Activated CD8-positive, alpha-beta T cell treated with anti-CD3 and anti-CD28 coated beads for 36 hours (primary cell): ENCODE measurements around the gene VDR. TPM values are rescaled to one million over a fixed set of nuclear protein-coding genes. Genes with fewer than 3 reads are reported as not detected.

ENCODE experiments used
- ATAC-seq: fragments of 200-7000 bp; cut with Tn5 transposase; one replicate; pipeline ENCODE4 v1.10.0; 2021; ENCODE audit warnings: mild to moderate bottlenecking, moderate library complexity
- CTCF ChIA-PET: fragments of 350-600 bp; sonication (Branson Sonifier 250); formaldehyde crosslinking; loops from one replicate; lab custom pipeline; 2021; ENCODE audit warnings: antibody characterized with exemption; lab: Charles Lee
- POLR2A ChIA-PET: fragments of 350-600 bp; sonication (Branson Sonifier 250); formaldehyde crosslinking; loops from one replicate; lab custom pipeline; 2021; ENCODE audit warnings: antibody characterized with exemption; lab: Charles Lee
- DNase-seq: peaks from one replicate; pipeline ENCODE4 v3.0.0-alpha.2; 2020
- H3K27ac Mint-ChIP-seq: one replicate; pipeline ENCODE4 v1.8.0; 2021; ENCODE audit warnings: mild to moderate bottlenecking, mixed read lengths
- H3K27me3 Mint-ChIP-seq: one replicate; pipeline ENCODE4 v1.8.0; 2021; ENCODE audit warnings: mixed read lengths
- H3K36me3 Mint-ChIP-seq: one replicate; pipeline ENCODE4 v1.8.0; 2021; ENCODE audit warnings: low read depth, mixed read lengths
- H3K4me1 Mint-ChIP-seq: one replicate; pipeline ENCODE4 v1.8.0; 2021; ENCODE audit warnings: low read depth, mixed read lengths
- H3K4me3 Mint-ChIP-seq: one replicate; pipeline ENCODE4 v1.8.0; 2021; ENCODE audit warnings: mild to moderate bottlenecking, moderate library complexity, mixed read lengths
- H3K9me3 Mint-ChIP-seq: one replicate; pipeline ENCODE4 v1.8.0; 2021; ENCODE audit warnings: mixed read lengths
- intact Hi-C: fragments of 100-400 bp; cut with micrococcal nuclease; formaldehyde crosslinking; loops from one replicate; pipeline ENCODE4 v1.10.0; 2022
- total RNA-seq, 2 experiments: library from RNA; stranded (reverse); gene quantifications; one replicate each; pipeline ENCODE4 v1.2.3, GENCODE V29; 2021
- TF ChIP-seq, protein P1 (sequence below): fragments of 200-600 bp; IDR thresholded peaks from one replicate; pipeline ENCODE4 v1.8.0; 2022; ENCODE audit warnings: antibody characterized with exemption, mild to moderate bottlenecking

Gene VDR
- total RNA-seq, 2 experiments from 2014 or later: 84.6 to 86.4 TPM

DNA sequence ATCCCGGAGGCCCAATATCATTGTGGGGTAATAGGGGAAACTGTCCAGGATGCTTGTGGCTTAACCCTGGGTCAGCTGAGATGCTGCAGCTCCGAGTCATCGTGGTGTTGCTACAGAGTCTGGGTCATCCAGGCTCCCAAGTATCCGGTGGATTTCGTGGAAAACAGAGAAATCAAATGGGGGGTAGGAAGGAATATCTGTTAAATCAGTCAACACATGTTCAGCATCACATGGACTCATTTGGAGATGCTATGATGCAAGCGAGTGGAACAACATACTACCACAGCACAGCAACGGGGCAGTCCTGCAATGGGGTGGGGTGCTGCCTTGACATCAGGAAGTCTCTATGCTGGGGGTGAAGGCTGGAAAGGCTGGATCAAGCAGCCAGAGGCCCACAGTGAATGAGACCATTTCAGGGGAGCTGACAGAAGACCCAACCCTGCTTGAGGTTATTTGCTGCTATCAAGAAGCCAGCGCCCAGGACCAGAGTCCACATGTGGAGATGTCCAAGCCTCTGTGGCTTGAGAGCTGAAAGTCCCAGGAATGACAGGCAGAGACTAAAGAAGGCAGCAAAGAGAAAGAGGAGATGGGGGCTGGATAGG, 22.9 kb downstream of the VDR start:
- ChIA-PET POLR2A (interaction anchor here (1.7 to 5.7 kb wide), 2 partner anchors 17 to 22 kb away, joined by 7 to 57 read pairs; partner anchors contain the start of gene VDR), CTCF (interaction anchor here (1.0 to 4.8 kb wide), 2 partner anchors 30 to 139 kb away, joined by 3 to 25 read pairs; no protein-coding TSS in a partner anchor)
- H3K27ac Mint-ChIP-seq: peak overlapping the region; percentile 83
- peak overlapping the region; percentile 76 for H3K4me3 Mint-ChIP-seq
- TF ChIP-seq, protein P1, sequence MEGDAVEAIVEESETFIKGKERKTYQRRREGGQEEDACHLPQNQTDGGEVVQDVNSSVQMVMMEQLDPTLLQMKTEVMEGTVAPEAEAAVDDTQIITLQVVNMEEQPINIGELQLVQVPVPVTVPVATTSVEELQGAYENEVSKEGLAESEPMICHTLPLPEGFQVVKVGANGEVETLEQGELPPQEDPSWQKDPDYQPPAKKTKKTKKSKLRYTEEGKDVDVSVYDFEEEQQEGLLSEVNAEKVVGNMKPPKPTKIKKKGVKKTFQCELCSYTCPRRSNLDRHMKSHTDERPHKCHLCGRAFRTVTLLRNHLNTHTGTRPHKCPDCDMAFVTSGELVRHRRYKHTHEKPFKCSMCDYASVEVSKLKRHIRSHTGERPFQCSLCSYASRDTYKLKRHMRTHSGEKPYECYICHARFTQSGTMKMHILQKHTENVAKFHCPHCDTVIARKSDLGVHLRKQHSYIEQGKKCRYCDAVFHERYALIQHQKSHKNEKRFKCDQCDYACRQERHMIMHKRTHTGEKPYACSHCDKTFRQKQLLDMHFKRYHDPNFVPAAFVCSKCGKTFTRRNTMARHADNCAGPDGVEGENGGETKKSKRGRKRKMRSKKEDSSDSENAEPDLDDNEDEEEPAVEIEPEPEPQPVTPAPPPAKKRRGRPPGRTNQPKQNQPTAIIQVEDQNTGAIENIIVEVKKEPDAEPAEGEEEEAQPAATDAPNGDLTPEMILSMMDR: no peak
- H3K27me3 Mint-ChIP-seq: no peaks in the 10 kb centered on the region
- ATAC-seq (no peak), DNase-seq (no peak)
- no peaks in the 10 kb centered on the region for H3K9me3 Mint-ChIP-seq
- intact Hi-C loops: no loop called here
- H3K36me3 Mint-ChIP-seq: peaks cover 84% of the 10 kb centered on the region
- peaks cover 70% of the 10 kb centered on the region for H3K4me1 Mint-ChIP-seq

DNA sequence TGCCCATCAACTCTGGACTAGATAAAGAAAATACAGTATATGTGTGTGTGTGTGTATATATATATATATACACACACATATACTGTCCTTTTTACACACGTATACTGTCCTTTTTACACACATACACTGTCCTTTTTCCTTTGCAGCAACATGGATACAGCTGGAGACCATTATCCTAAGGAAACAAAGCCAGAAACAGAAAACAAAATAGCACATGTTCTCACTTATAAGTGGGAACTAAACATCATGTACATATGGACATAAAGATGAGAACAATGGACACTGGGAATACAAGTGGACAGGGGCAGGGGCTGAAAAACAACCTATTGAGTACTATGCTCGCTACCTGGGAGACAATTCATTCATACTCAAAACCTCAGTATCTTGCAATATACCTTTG, 23.7 kb downstream of the VDR start:
- no peak for DNase-seq
- no peak overlapping the region for H3K27ac Mint-ChIP-seq
- H3K36me3 Mint-ChIP-seq: peaks cover 85% of the 10 kb centered on the region
- POLR2A ChIA-PET: interaction anchor here (1.4 kb wide), 1 partner anchor 10 kb away, joined by 3 read pairs; no protein-coding TSS in a partner anchor
- no peaks in the 10 kb centered on the region for H3K27me3 Mint-ChIP-seq
- no peaks in the 10 kb centered on the region for H3K9me3 Mint-ChIP-seq
- TF ChIP-seq, protein P1: no peak
- intact Hi-C loops: no loop called here
- peak overlapping the region; percentile 48 for H3K4me3 Mint-ChIP-seq
- no peak for ATAC-seq
- CTCF ChIA-PET: interaction anchor here (1.0 to 1.6 kb wide), 4 partner anchors 30 to 309 kb away, joined by 3 read pairs; no protein-coding TSS in a partner anchor
- H3K4me1 Mint-ChIP-seq: peaks cover 64% of the 10 kb centered on the region

DNA sequence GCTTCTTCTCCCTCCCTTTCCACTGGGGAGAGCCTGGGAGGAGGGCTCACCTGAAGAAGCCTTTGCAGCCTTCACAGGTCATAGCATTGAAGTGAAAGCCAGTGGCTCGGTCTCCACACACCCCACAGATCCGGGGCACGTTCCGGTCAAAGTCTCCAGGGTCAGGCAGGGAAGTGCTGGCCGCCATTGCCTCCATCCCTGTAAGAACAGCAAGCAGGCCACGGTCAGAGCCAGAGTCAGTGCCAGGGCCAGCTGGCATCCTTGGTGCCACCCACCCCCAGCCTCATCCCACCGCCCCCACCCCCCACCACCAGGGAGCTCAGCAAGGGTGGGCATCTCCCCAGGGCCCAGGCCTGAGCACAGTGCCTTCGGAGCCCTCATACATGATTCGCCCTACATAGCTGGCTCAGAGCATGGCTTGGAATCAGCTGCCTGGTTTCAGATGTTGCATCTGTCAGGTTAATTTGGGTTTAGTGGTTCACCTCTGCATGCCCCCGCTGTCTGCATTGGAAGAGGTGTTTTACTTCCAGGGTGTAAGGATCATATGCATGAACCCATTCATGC, 25.8 kb downstream of the VDR start:
- ChIA-PET POLR2A (interaction anchor here (0.9 to 2.8 kb wide), 2 partner anchors 11 to 71 kb away, joined by 3 to 16 read pairs; no protein-coding TSS in a partner anchor), CTCF (interaction anchor here (0.8 to 1.9 kb wide), 5 partner anchors 9 to 43 kb away, joined by 3 to 9 read pairs (median 3); no protein-coding TSS in a partner anchor)
- Mint-ChIP-seq H3K4me1 (peaks cover 44% of the 10 kb centered on the region), H3K27me3 (no peaks in the 10 kb centered on the region), H3K9me3 (no peaks in the 10 kb centered on the region), H3K36me3 (peaks cover 91% of the 10 kb centered on the region), H3K27ac (no peak overlapping the region), H3K4me3 (no peak overlapping the region)
- intact Hi-C loops: no loop called here
- DNase-seq: no peak
- no peak for ATAC-seq
- TF ChIP-seq, protein P1: no peak

DNA sequence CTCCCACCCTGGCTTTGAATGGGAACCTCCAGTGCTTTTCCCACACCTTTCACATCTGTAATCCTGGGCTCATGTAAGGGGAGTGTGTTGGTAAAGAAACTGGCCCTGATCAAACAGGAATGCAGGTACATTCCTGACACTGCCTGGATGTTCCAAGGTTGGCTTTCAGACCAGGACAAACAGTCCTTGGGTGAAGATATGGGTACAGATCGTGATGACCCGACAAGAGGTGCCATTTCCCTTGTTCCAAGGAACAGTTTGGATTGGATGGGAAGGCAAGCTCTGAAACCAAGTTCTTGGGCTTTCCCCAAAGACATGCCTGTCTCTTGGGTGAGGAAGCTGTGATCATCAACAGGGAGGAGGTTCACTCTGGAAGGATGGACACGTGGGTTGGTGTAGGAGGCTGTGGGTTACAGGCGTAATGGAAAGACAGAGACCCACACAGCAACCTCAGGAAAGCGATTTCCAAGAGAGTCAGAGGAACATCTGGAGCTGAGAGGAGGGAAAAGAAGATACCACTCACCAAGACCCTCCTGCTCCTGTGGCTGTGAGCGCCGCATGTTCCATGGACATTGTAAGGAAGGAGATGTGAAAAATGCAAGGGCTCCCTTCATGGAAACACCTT, 26.4 kb downstream of the VDR start:
- CTCF ChIA-PET: interaction anchor here (1.9 kb wide), 1 partner anchor 8 kb away, joined by 6 read pairs; no protein-coding TSS in a partner anchor
- Mint-ChIP-seq H3K4me3 (no peak overlapping the region), H3K36me3 (peaks cover 91% of the 10 kb centered on the region), H3K4me1 (peaks cover 38% of the 10 kb centered on the region), H3K9me3 (no peaks in the 10 kb centered on the region), H3K27me3 (no peaks in the 10 kb centered on the region), H3K27ac (peak overlapping the region; percentile 5)
- POLR2A ChIA-PET: interaction anchor here (2.8 kb wide), 1 partner anchor 11 kb away, joined by 16 read pairs; no protein-coding TSS in a partner anchor
- no peak for ATAC-seq
- intact Hi-C loops: no loop called here
- TF ChIP-seq, protein P1: no peak
- DNase-seq: no peak
